Measurements from ENCODE around the gene DOCK6.
A peak's percentile ranks its signal among the peaks of the same experiment; 100 is the strongest.

The DOCK6 gene

GRCh38 chr19:11244846-11245589 is 17.3 kb downstream of the DOCK6 start:
- no peak for DNase-seq (ENCODE audit: low spot score)

DNA sequence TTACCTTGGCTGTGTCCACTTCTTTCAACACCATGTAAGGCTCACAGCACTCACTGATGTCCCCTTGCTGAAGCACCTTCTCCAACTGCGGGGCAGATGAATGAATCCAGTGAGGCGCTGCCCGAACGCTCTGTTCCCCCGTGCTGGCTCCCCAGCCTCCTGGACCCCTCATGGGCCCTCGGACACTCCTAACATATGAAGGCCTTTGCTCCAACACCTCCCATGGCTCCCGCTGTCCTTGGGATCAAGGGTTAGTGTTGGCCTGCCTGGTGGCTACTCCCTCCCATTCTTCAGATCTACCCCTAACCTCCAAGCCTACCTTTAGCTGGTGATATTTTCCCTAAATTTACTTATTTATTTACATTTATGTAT is 18.5 kb downstream of the DOCK6 start:
- no peak for DNase-seq (ENCODE audit: low spot score)

GRCh38 chr19:11242864-11243797 is 19.2 kb downstream of the DOCK6 start:
- DNase-seq (ENCODE audit: low spot score), result peak; percentile 89

- DNase-seq (ENCODE audit: low spot score), result no peak
Observed at GRCh38 chr19:11242025-11242424, 20.3 kb downstream of the DOCK6 start.

- DNase-seq (ENCODE audit: low spot score), result no peak
Observed at GRCh38 chr19:11240008-11240444, 22.3 kb downstream of the DOCK6 start.

DNA sequence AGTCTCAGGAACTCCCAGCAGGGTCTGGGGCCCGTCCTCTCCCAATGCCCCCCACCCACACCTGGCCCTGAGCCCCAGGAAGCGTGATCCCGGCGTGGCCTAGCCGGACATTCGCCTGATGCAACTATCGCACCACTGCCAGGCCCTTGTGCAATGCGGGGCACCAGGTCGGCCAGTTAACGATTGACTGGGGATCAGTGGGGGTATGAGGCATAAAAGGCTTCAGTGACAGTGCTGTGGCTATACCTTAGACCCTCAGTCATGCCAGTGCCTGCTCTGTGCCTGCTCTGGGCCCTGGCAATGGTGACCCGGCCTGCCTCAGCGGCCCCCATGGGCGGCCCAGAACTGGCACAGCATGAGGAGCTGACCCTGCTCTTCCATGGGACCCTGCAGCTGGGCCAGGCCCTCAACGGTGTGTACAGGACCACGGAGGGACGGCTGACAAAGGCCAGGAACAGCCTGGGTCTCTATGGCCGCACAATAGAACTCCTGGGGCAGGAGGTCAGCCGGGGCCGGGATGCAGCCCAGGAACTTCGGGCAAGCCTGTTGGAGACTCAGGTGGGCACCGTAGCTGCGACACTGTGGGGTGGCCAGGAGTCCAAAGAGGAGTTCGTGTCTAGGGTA is 22.8 kb downstream of the DOCK6 start, which contains the start of gene ANGPTL8:
TSS of gene ANGPTL8 (plus strand) at position 243 of the 624 bp plus-strand sequence. CDS start at position 262, 19 bp downstream.
- DNase-seq (ENCODE audit: low spot score), result no peak

- DNase-seq (ENCODE audit: low spot score), result no peak
Observed at GRCh38 chr19:11238781-11239376, 23.4 kb downstream of the DOCK6 start.

GRCh38 chr19:11238041-11238440 is 24.3 kb downstream of the DOCK6 start:
- DNase-seq (ENCODE audit: low spot score), result no peak

DNA sequence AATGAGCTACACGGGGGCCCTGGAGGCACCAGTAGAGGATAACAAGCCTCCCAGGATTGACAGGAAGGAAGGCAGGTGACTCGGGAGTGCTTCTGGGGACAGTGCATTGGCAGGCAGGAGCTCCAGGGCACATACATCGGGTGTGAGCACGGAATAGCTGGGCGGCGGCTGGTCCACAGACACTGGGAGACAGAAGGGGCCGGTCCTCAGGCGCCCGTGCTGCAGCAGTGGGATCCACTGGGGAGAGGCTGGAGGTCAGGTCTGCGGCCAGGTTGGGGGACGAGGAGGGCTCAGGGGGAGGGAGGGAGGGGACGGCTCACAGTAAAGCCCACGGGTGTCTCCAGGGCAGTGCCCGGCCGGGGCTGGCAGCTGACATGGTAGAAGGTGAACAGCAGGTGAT is 25.0 kb downstream of the DOCK6 start:
- no peak for DNase-seq (ENCODE audit: low spot score)

DNA sequence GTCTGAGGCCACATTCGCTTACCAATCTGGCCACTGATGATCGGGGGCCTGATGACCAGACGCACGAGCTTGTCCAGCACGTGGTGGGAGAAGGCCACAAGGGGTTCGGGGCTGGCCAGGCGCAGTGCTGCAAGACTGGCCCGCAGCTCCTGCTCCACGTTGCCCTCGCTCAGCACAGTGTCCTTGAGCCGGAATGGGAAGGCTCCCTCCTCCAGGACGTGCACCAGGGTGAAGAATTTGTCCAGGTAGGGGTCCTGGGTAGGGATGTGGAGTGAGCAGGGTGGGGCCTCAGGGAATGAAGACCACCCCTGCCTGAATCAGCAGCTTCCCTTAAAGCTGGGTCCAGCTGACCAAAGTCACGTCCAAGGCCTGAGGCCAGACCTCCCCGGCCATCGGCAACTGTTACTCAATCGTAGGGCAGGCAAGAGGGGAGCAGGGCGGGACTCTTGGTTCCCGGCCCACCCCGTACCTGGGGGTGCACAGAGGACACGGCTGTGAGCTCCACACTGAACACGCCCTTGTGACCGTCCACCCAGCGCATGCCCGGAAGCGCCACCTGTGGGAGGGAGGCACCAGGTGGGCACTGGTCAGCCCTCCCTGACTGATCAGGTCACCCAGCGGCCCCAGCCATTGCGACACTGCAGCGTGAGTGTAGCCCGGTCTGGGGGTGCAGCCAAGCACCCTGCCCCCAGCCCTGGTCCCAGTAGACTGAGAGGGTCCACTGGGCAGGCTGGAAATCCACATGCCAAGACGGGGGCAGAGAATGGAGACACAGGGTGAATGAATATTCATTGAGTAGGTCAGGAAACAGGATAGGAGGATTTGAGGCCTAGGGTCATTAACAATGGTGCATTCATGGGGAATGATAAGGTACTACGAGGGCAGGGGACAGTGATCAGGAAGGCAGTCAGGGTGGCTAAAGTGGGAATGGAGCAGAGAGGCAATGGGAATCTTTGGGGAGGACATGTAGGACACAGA is 25.7 kb downstream of the DOCK6 start:
- DNase-seq (ENCODE audit: low spot score), result no peak

DNA sequence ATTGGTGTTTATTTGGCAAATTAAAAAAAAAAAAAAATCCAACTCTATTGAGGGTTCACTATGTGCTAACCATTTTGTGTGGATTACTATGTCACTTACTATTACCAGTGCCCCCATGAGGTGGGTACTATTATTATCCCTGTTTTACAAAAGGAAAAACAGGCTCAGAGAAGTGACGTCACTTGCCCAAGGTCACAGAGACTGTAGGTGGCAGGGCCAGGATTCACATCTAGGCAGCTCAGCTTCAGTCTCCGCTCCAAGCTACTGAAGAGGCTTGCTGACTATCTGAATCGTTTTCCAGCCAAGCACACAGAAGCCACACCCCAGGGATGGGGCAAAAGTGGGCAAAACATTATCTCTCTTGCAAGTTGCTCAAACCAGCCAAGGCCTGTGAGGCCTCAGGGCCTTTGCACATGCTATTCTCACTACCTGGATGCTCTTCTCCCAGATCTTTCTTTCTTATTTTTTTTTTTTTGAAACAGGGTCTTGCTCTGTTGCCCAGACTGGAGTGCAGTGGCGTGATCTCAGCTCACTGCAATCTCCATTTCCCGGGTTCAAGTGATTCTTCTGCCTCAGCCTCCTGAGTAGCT is 27.7 kb downstream of the DOCK6 start:
- DNase-seq (ENCODE audit: low spot score), result no peak

GRCh38 chr19:11233073-11233472 is 29.3 kb downstream of the DOCK6 start:
- DNase-seq (ENCODE audit: low spot score), result no peak

GRCh38 chr19:11232555-11232954 is 29.8 kb downstream of the DOCK6 start:
- no peak for DNase-seq (ENCODE audit: low spot score)

DNA sequence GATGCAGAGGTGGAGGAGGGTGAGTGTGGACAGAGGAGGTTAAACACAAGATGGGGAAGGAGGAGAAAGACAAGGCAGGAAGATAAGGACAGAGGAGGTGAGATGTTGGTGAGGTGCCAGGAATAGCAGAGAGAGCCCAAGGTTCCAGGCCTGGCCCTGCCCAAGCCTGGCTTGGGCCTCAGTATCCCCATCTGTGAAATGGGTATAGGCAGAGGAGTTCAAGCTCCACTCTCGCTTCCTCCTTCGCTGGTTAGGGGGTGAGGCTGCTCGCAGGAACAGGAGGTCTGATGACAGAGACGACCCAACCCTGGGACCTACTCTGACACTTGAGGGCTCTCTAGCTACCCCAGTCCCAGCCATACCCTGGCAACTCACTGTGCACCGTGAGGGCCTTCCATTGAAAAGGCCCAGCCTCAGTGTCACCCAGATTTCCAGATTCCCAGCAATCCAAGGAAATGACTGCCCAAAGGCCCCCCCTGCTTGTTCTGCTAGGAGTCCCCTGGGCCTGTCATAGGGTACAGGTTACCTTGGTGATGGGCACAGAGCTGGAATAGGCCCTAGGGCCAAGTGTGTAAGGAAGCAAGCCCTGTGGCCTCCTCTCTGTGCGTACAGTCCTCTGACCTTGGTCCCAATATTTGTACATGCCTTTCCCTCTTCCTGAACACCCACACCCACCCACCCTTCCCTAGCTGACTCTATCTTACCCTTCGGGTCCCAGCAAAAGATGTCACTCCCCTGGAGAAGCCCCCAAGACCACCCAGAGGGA is 31.5 kb downstream of the DOCK6 start:
- no peak for DNase-seq (ENCODE audit: low spot score)

- peak; percentile 38 for DNase-seq (ENCODE audit: low spot score)
Observed at GRCh38 chr19:11227195-11227886, 35.0 kb downstream of the DOCK6 start.

GRCh38 chr19:11226716-11227166 is 35.6 kb downstream of the DOCK6 start:
- DNase-seq (ENCODE audit: low spot score), result no peak

DNA sequence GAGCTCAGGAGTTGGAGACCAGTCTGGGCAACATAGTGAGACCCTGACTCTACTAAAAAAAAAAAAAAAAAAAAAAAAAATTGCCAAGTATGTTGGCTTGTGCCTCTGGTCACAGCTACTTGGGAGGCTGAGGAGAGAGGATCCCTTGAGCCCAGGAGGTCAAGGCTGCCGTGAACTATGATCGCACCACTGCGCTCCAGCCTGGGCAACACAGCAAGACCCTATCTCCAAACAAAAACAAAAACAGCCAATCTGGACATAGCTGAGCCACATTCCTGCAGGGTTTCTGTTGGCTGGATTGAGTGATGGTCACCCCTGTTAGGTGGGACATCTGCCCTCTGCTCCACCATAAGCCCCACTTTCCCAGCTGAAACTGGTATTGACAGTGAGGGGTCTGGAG is 36.5 kb downstream of the DOCK6 start:
- DNase-seq (ENCODE audit: low spot score), result no peak

GRCh38 chr19:11225172-11225571 is 37.2 kb downstream of the DOCK6 start:
- DNase-seq (ENCODE audit: low spot score), result no peak

GRCh38 chr19:11224429-11224828 is 37.9 kb downstream of the DOCK6 start:
- no peak for DNase-seq (ENCODE audit: low spot score)

All from hematopoietic multipotent progenitor cell treated with erythropoietin and hydrocortisone succinate and interleukin-3 and kit ligand, for 15 days (in vitro differentiated cells).